T-helper 1 cell treated with Interleukin-12 subunit alpha and Interleukin-12 subunit beta and Interleukin-4 antibody, amounts not matched to agents 30 μg/mL and 1 μg/mL, for 36 hours (primary cell): ENCODE data around the gene CACHD1.
"Not testable (repeated sequence)": the region's sequence is repeated elsewhere in the genome, so short reads cannot be mapped to it uniquely, and the experiment has no call there.

Source experiments
- H3K27ac Mint-ChIP-seq: one replicate; pipeline ENCODE4 v1.8.0; 2021; ENCODE audit warnings: mild to moderate bottlenecking, mixed read lengths
- H3K27me3 Mint-ChIP-seq: one replicate; pipeline ENCODE4 v1.8.0; 2021; ENCODE audit warnings: low read depth, mixed read lengths
- H3K36me3 Mint-ChIP-seq: one replicate; pipeline ENCODE4 v1.8.0; 2021; ENCODE audit warnings: low read depth, mixed read lengths
- H3K4me1 Mint-ChIP-seq: one replicate; pipeline ENCODE4 v1.8.0; 2021; ENCODE audit warnings: low read depth, mixed read lengths
- H3K4me3 Mint-ChIP-seq: one replicate; pipeline ENCODE4 v1.8.0; 2021; ENCODE audit warnings: mild to moderate bottlenecking, moderate library complexity, mixed read lengths
- H3K9me3 Mint-ChIP-seq: one replicate; pipeline ENCODE4 v1.8.0; 2021; ENCODE audit warnings: mixed read lengths

CACHD1 gene

GRCh38 chr1:64727861-64728260 is 257.9 kb downstream of the CACHD1 start:
- Mint-ChIP-seq H3K4me1 (no peaks in the 10 kb centered on the region), H3K9me3 (no peaks in the 10 kb centered on the region), H3K27ac (no peak overlapping the region), H3K4me3 (no peak overlapping the region), H3K27me3 (no peaks in the 10 kb centered on the region), H3K36me3 (no peaks in the 10 kb centered on the region)

DNA sequence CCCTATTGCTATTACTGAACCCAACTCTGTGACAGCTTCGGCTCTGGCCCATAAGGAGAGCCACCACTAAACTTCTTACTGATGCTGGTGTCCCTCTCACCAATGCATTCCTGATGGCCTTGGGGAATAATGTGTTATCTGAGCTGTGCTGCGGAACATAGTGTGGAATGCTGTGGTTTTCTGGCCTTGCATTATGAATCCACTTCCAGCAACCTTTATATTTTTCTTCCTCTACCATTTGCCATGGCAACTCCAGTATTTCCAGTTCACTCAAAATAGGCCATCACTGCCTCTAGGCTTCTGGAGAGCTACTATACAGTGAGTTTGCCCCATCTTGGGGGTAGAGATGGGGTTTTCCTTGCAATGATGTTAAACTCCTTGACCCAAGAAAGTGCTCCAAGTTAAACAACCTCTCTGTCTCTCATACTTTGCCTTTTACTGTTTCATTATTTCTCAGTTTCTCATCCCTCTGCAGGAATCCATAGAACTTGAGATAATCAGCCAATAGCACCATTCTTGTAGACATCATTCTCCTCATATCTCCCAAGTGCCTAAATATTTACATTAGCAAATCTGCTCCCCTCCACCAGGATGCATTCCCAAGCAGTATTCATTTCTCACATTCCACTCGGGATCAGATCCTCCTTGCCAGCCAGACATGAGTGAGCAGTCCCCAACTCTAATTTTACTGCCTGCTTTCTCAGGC is 263.8 kb downstream of the CACHD1 start:
- Mint-ChIP-seq H3K27me3 (peaks cover 3% of the 10 kb centered on the region), H3K9me3 (no peaks in the 10 kb centered on the region), H3K4me1 (no peaks in the 10 kb centered on the region), H3K27ac (no peak overlapping the region), H3K4me3 (no peak overlapping the region), H3K36me3 (no peaks in the 10 kb centered on the region)

- H3K27me3 Mint-ChIP-seq: peaks cover 3% of the 10 kb centered on the region
- H3K27ac Mint-ChIP-seq: no peak overlapping the region
- H3K36me3 Mint-ChIP-seq: no peaks in the 10 kb centered on the region
- no peaks in the 10 kb centered on the region for H3K4me1 Mint-ChIP-seq
- no peak overlapping the region for H3K4me3 Mint-ChIP-seq
- no peaks in the 10 kb centered on the region for H3K9me3 Mint-ChIP-seq
Measured at GRCh38 chr1:64734287-64734652, 264.3 kb downstream of the CACHD1 start.

GRCh38 chr1:64740687-64741086 is 270.8 kb downstream of the CACHD1 start:
- H3K27ac Mint-ChIP-seq, H3K36me3 Mint-ChIP-seq, H3K4me3 Mint-ChIP-seq, H3K4me1 Mint-ChIP-seq, H3K9me3 Mint-ChIP-seq: not testable (repeated sequence)
- H3K27me3 Mint-ChIP-seq: peaks cover 26% of the 10 kb centered on the region
